ENCODE data around the gene FBXO48. TPM values are rescaled to one million over a fixed set of nuclear protein-coding genes. Genes with fewer than 3 reads are reported as not detected.

The FBXO48 gene
- total and polyA plus RNA-seq, 2 experiments from 2014 or later = 1.1 to 1.3 TPM

DNA sequence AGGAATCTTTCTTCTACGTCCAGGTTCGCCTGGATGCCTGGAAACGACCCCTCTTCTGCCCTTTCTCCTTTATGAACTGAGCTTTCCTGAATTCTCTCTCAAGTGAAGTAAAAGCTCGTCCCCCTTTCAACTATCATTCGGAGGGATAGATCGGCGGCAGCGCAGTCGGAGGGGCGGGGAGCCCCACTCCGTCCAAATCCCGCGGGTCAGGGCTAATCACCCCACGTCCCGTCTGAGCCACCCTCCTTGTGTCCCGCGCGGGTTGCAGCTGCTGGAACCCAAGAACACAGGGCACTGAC is 367 bp downstream of the FBXO48 start:
- TF ChIP-seq POLR2AphosphoS5 (IDR thresholded peaks at IDR 0.05; ENCODE audit: low read depth) = no peak
- TF ChIP-seq CREB1 (CRISPR knock-in tag; IDR thresholded peaks at IDR 0.05; ENCODE audit: low read depth) = no peak
- TF ChIP-seq, protein P1, sequence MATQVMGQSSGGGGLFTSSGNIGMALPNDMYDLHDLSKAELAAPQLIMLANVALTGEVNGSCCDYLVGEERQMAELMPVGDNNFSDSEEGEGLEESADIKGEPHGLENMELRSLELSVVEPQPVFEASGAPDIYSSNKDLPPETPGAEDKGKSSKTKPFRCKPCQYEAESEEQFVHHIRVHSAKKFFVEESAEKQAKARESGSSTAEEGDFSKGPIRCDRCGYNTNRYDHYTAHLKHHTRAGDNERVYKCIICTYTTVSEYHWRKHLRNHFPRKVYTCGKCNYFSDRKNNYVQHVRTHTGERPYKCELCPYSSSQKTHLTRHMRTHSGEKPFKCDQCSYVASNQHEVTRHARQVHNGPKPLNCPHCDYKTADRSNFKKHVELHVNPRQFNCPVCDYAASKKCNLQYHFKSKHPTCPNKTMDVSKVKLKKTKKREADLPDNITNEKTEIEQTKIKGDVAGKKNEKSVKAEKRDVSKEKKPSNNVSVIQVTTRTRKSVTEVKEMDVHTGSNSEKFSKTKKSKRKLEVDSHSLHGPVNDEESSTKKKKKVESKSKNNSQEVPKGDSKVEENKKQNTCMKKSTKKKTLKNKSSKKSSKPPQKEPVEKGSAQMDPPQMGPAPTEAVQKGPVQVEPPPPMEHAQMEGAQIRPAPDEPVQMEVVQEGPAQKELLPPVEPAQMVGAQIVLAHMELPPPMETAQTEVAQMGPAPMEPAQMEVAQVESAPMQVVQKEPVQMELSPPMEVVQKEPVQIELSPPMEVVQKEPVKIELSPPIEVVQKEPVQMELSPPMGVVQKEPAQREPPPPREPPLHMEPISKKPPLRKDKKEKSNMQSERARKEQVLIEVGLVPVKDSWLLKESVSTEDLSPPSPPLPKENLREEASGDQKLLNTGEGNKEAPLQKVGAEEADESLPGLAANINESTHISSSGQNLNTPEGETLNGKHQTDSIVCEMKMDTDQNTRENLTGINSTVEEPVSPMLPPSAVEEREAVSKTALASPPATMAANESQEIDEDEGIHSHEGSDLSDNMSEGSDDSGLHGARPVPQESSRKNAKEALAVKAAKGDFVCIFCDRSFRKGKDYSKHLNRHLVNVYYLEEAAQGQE (IDR thresholded peaks at IDR 0.05; ENCODE audit: unreplicated experiment) = no peak
- no peak for TF ChIP-seq ZNF114 (CRISPR knock-in tag; IDR thresholded peaks at IDR 0.05)
- no peak for TF ChIP-seq EZH2 (IDR thresholded peaks at IDR 0.05; ENCODE audit: low read depth, unreplicated experiment)
- TF ChIP-seq NANOG (IDR thresholded peaks at IDR 0.05; ENCODE audit: borderline replicate concordance) = no peak
- TF ChIP-seq, protein P2, sequence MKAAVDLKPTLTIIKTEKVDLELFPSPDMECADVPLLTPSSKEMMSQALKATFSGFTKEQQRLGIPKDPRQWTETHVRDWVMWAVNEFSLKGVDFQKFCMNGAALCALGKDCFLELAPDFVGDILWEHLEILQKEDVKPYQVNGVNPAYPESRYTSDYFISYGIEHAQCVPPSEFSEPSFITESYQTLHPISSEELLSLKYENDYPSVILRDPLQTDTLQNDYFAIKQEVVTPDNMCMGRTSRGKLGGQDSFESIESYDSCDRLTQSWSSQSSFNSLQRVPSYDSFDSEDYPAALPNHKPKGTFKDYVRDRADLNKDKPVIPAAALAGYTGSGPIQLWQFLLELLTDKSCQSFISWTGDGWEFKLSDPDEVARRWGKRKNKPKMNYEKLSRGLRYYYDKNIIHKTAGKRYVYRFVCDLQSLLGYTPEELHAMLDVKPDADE (IDR thresholded peaks at IDR 0.05) = no peak
- no peak for TF ChIP-seq JUNB (IDR thresholded peaks at IDR 0.05; ENCODE audit: unreplicated experiment)
- TF ChIP-seq, protein P3, sequence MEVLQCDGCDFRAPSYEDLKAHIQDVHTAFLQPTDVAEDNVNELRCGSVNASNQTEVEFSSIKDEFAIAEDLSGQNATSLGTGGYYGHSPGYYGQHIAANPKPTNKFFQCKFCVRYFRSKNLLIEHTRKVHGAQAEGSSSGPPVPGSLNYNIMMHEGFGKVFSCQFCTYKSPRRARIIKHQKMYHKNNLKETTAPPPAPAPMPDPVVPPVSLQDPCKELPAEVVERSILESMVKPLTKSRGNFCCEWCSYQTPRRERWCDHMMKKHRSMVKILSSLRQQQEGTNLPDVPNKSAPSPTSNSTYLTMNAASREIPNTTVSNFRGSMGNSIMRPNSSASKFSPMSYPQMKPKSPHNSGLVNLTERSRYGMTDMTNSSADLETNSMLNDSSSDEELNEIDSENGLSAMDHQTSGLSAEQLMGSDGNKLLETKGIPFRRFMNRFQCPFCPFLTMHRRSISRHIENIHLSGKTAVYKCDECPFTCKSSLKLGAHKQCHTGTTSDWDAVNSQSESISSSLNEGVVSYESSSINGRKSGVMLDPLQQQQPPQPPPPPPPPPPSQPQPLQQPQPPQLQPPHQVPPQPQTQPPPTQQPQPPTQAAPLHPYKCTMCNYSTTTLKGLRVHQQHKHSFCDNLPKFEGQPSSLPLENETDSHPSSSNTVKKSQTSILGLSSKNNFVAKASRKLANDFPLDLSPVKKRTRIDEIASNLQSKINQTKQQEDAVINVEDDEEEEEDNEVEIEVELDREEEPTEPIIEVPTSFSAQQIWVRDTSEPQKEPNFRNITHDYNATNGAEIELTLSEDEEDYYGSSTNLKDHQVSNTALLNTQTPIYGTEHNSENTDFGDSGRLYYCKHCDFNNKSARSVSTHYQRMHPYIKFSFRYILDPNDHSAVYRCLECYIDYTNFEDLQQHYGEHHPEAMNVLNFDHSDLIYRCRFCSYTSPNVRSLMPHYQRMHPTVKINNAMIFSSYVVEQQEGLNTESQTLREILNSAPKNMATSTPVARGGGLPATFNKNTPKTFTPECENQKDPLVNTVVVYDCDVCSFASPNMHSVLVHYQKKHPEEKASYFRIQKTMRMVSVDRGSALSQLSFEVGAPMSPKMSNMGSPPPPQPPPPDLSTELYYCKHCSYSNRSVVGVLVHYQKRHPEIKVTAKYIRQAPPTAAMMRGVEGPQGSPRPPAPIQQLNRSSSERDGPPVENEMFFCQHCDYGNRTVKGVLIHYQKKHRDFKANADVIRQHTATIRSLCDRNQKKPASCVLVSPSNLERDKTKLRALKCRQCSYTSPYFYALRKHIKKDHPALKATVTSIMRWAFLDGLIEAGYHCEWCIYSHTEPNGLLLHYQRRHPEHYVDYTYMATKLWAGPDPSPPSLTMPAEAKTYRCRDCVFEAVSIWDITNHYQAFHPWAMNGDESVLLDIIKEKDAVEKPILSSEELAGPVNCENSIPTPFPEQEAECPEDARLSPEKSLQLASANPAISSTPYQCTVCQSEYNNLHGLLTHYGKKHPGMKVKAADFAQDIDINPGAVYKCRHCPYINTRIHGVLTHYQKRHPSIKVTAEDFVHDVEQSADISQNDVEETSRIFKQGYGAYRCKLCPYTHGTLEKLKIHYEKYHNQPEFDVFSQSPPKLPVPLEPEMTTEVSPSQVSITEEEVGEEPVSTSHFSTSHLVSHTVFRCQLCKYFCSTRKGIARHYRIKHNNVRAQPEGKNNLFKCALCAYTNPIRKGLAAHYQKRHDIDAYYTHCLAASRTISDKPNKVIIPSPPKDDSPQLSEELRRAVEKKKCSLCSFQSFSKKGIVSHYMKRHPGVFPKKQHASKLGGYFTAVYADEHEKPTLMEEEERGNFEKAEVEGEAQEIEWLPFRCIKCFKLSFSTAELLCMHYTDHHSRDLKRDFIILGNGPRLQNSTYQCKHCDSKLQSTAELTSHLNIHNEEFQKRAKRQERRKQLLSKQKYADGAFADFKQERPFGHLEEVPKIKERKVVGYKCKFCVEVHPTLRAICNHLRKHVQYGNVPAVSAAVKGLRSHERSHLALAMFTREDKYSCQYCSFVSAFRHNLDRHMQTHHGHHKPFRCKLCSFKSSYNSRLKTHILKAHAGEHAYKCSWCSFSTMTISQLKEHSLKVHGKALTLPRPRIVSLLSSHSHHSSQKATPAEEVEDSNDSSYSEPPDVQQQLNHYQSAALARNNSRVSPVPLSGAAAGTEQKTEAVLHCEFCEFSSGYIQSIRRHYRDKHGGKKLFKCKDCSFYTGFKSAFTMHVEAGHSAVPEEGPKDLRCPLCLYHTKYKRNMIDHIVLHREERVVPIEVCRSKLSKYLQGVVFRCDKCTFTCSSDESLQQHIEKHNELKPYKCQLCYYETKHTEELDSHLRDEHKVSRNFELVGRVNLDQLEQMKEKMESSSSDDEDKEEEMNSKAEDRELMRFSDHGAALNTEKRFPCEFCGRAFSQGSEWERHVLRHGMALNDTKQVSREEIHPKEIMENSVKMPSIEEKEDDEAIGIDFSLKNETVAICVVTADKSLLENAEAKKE (CRISPR knock-in tag; IDR thresholded peaks at IDR 0.05) = no peak
- Histone ChIP-seq H3F3A (replicated peaks; ENCODE audit: low read depth) (no peaks in the 10 kb centered on the region), H4K20me1 (replicated peaks; ENCODE audit: insufficient read depth) (no peaks in the 10 kb centered on the region; the same call in 1 of the 2 replicates), H3K27ac (ENCODE audit: low read depth) (peak overlapping the region; percentile 20; the same call in 1 of the 2 replicates), H3K4me1 (ENCODE audit: insufficient read depth) (peaks cover 9% of the 10 kb centered on the region; the same call in 1 of the 2 replicates), H3K27me3 (ENCODE audit: insufficient read depth) (no peaks in the 10 kb centered on the region), H3K79me2 (replicated peaks; ENCODE audit: insufficient read depth) (peaks cover 31% of the 10 kb centered on the region), H3K36me3 (ENCODE audit: insufficient read depth) (no peaks in the 10 kb centered on the region), H3K4me3 (peak overlapping the region; percentile 90), H2AFZ (peak overlapping the region; percentile 93), H3K9me2 (ENCODE audit: insufficient read depth) (no peaks in the 10 kb centered on the region), H3K4me2 (peak overlapping the region; percentile 87)
- peak overlapping the region; percentile 99 for H3K4me3 Mint-ChIP-seq
- no peaks in the 10 kb centered on the region for H3K27me3 Mint-ChIP-seq (ENCODE audit: insufficient read depth, low read depth, poor library complexity)
- H3K27ac Mint-ChIP-seq = peak overlapping the region; percentile 82
- DNase-seq (ENCODE audit: low spot score) (no peak), ATAC-seq (no peak)
- no peaks in the 10 kb centered on the region for H3K9me3 Mint-ChIP-seq
- H3K36me3 Mint-ChIP-seq (ENCODE audit: low read depth) = no peaks in the 10 kb centered on the region
- H3K4me1 Mint-ChIP-seq = peaks cover 11% of the 10 kb centered on the region; the same call in 2 of the 3 replicates
